Ovary (tissue), 9 donors: Measurements from ENCODE around the gene CCND3. TPM values are rescaled to one million over a fixed set of nuclear protein-coding genes. Genes with fewer than 3 reads are reported as not detected.

Experiments
- DNase-seq, 5 donors: peaks; one replicate each; pipeline ENCODE4 v3.0.0-alpha.2; 2019 to 2020
- H3K27ac ChIP-seq, 2 donors: fragments of 200-600 bp; one replicate each; pipeline versions ENCODE4 v1.5.1 to v1.8.0; 2019 to 2022
- H3K27me3 ChIP-seq: fragments of 200-600 bp; one replicate; pipeline ENCODE4 v1.8.0; 2022
- H3K36me3 ChIP-seq: fragments of 200-600 bp; sonication (generic); one replicate; pipeline ENCODE4 v1.5.1; 2019
- H3K4me1 ChIP-seq: one replicate; pipeline ENCODE4 v1.8.1; 2013; ENCODE audit warnings: mild to moderate bottlenecking, moderate library complexity; ENCODE audit not compliant: insufficient read depth
- H3K4me3 ChIP-seq: fragments of 200-600 bp; sonication (generic); one replicate; pipeline ENCODE4 v1.5.1; 2017
- H3K9me3 ChIP-seq, 2 donors: fragments of 200-600 bp in 1 of 2; sonication (generic) in 1 of 2; one replicate each; pipeline versions ENCODE4 v1.5.1 to v1.8.1; 2013 to 2019; ENCODE audit warnings: mild to moderate bottlenecking in 1 of 2, moderate library complexity in 1 of 2
- EP300 ChIP-seq: sonication (generic); formaldehyde crosslinking; IDR thresholded peaks from one replicate; pipeline ENCODE4 v1.6.1; 2017; ENCODE audit warnings: antibody characterized with exemption
- POLR2A ChIP-seq: fragments of 450-650 bp; IDR thresholded peaks from one replicate; pipeline ENCODE4 v1.6.1; 2017; ENCODE audit warnings: antibody characterized with exemption, mild to moderate bottlenecking, moderate library complexity
- WGBS, 3 donors: extraction: QIAGEN DNeasy Blood & Tissue Kit in 1 of 3; methylation state at CpG; one replicate each; pipeline versions ENCODE4 v1.1.5 to v1.1.7; 2013 to 2017; 5-methylcytosine and 5-hydroxymethylcytosine counted together
- intact Hi-C, 4 donors: fragments of 100-400 bp; cut with DNase I; formaldehyde crosslinking; loops; one replicate each; pipeline versions ENCODE4 v1.11.0 to v1.15.1; 2022 to 2023
- polyA plus RNA-seq, 2 donors: library from polyadenylated mRNA; stranded (reverse); fragments of 200-250 nt in 1 of 2; fragments of 350-450 nt in 1 of 2; fragmentation: Illumina TruSeq in 1 of 2; extraction: RNeasy Lipid Tissue Mini Kit (QIAGEN cat#74804) in 1 of 2; gene quantifications; one replicate each; pipeline ENCODE4 v1.2.3, GENCODE V29; 2013 to 2014
- total RNA-seq, 7 donors: library from RNA; depleted of rRNA in 2 of 7; stranded (reverse); fragments of >200 nt in 2 of 7; fragmentation: NEBNext Ultra II Directional in 3 of 7; extraction: Animal tissue kit (Norgen Biotek cat#: 25700) in 3 of 7; gene quantifications; one replicate each; pipeline versions ENCODE4 v1.1.0 to v1.2.4, GENCODE V29; 2016 to 2023
- TF ChIP-seq, protein P1 (sequence below), 3 donors: fragments of 450-650 bp in 2 of 3; fragments of 200-600 bp in 1 of 3; IDR thresholded peaks; one replicate each; pipeline versions ENCODE4 v1.5.1 to v1.8.0; 2016 to 2022; ENCODE audit warnings: antibody characterized with exemption in 3 of 3, mild to moderate bottlenecking in 1 of 3
- donor health status: DM: no; HTN: no; CAD: no; lungs with moderate emphysema.
- donor health status: DM: no; HTN: no; CAD: no.
- donor health status: Bipolar disorder and iron deficiency.
- donor health status: DM: yes; HTN: yes; CAD: no.
- donor health status: DM: no; HTN: no; CAD: no.
- donor health status: DM: yes; HTN: yes; CAD: no.

CCND3 gene
- total and polyA plus RNA-seq, 9 donors = 22.7 to 217 (median 53.7) TPM

DNA sequence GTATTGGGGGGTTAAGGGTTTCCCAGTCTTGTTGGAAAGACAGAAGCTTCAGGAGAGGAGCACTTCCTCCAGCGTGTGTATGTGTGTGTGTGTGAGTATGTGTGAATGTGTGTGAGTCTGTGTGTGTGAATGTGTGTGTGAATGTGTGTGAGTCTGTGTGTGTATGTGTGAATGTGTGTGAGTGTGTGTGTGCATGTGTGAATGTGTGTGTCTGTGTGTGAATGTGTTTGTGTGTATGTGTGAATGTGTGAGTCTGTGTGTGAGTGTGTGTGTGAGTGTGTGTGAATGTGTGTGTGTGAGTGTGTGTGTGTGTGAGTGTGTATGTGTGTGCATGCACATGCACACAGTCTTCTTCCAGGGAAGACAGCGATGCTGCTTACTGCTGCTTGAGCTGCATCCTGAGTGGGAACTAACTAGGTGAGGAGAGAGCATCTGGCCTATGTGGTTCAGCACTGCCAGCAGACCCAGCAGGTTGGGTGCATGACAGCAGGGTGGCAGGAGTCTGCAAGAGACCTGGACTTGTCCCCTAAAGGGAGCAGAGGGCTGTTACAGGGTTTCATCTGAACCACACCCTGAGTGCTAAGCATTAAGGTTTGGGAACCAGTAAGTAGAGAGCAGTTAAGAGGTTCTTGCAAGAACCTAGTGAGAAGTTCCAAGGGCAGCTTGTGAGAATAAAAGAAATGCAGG, 22.7 kb upstream of the CCND3 start:
- TF ChIP-seq POLR2A (no peak), EP300 (no peak)
- TF ChIP-seq, protein P1, sequence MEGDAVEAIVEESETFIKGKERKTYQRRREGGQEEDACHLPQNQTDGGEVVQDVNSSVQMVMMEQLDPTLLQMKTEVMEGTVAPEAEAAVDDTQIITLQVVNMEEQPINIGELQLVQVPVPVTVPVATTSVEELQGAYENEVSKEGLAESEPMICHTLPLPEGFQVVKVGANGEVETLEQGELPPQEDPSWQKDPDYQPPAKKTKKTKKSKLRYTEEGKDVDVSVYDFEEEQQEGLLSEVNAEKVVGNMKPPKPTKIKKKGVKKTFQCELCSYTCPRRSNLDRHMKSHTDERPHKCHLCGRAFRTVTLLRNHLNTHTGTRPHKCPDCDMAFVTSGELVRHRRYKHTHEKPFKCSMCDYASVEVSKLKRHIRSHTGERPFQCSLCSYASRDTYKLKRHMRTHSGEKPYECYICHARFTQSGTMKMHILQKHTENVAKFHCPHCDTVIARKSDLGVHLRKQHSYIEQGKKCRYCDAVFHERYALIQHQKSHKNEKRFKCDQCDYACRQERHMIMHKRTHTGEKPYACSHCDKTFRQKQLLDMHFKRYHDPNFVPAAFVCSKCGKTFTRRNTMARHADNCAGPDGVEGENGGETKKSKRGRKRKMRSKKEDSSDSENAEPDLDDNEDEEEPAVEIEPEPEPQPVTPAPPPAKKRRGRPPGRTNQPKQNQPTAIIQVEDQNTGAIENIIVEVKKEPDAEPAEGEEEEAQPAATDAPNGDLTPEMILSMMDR (IDR thresholded peaks at IDR 0.05) = no peak
- Histone ChIP-seq H3K4me1 (no peaks in the 10 kb centered on the region), H3K4me3 (no peak overlapping the region), H3K36me3 (no peaks in the 10 kb centered on the region), H3K9me3 (no peaks in the 10 kb centered on the region), H3K27ac (no peak overlapping the region), H3K27me3 (no peaks in the 10 kb centered on the region)
- intact Hi-C loops = no loop called here
- DNase-seq = no peak
- WGBS, 3 donors = 67 to 91% (median 85%) methylated on average over 2 of the region's 2 CpGs

- 10 to 33% (median 14%) methylated on average over 1 of the region's 1 CpG for WGBS, 3 donors
- no peaks in the 10 kb centered on the region for H3K27me3 ChIP-seq
These were observed 21.8 kb upstream of the CCND3 start for GRCh38 chr6:41963371-41963770.

GRCh38 chr6:41960028-41960427, 18.4 kb upstream of the CCND3 start:
- Histone ChIP-seq H3K4me1 (no peaks in the 10 kb centered on the region), H3K4me3 (no peak overlapping the region), H3K36me3 (no peaks in the 10 kb centered on the region), H3K9me3 (no peaks in the 10 kb centered on the region), H3K27ac (no peak overlapping the region), H3K27me3 (no peaks in the 10 kb centered on the region)
- WGBS, 3 donors = 93 to 95% (median 95%) methylated on average over 4 of the region's 4 CpGs
- no peak for DNase-seq
- intact Hi-C loops = no loop called here
- TF ChIP-seq, protein P1 (IDR thresholded peaks at IDR 0.05) = no peak
- no peak for TF ChIP-seq POLR2A
- TF ChIP-seq EP300 = no peak

More at GRCh38 chr6:41963371-41963770, 21.8 kb upstream of the CCND3 start:
- Histone ChIP-seq H3K9me3 (no peaks in the 10 kb centered on the region), H3K4me3 (no peak overlapping the region), H3K27ac (no peak overlapping the region), H3K36me3 (no peaks in the 10 kb centered on the region), H3K4me1 (no peaks in the 10 kb centered on the region)
- intact Hi-C loops = no loop called here
- TF ChIP-seq, protein P1 (IDR thresholded peaks at IDR 0.05) = no peak
- no peak for TF ChIP-seq EP300
- no peak for TF ChIP-seq POLR2A
- no peak for DNase-seq

DNA sequence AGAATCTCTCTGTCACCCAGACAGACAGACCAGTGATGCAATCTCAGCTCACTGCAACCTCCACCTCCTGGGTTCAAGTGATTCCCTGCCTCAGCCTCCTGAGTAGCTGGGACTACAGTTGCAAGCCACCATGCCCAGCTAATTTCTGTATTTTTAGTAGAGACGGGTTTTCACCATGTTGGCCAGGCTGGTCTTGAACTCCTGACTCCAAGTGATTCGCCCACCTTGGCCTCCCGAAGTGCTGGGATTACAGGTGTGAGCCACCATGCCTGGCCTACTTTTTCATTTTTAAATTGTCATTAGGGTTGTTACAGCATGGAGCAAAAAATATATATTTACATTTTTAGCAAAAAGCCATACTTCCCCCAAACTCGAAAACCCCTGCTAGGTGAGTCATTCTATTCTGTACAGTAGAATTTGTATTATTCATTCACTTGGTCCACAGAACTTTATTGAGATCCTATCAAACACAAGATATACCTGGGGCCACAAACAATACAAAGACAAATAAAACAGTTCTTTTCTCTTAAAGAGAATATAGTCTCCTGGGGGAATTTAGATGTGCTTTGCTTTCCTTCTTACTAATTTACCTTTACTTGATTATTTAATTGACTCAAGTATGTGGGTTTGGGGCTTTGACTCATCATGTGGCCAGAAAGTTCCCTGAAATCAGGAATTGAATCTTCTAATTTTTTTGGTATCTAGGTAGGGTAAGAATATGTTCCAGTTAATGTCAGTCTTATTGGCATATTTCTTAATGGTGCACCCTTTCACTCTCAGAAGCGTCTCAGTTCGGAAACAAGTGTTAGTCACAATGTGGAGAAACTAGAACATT, 16.6 kb upstream of the CCND3 start:
- Histone ChIP-seq H3K27ac (no peak overlapping the region), H3K36me3 (no peaks in the 10 kb centered on the region), H3K9me3 (no peaks in the 10 kb centered on the region), H3K27me3 (no peaks in the 10 kb centered on the region), H3K4me3 (no peak overlapping the region), H3K4me1 (no peaks in the 10 kb centered on the region)
- DNase-seq = no peak
- intact Hi-C loops = no loop called here
- TF ChIP-seq POLR2A (no peak), EP300 (no peak)
- TF ChIP-seq, protein P1 (IDR thresholded peaks at IDR 0.05) = no peak
- WGBS, 3 donors = 95 to 97% (median 96%) methylated on average over 6 of the region's 6 CpGs
